ENCODE results near the gene ATP8A2. TPM values are rescaled to one million over a fixed set of nuclear protein-coding genes. Genes with fewer than 3 reads are reported as not detected.

The ATP8A2 gene
- total RNA-seq, 1 donor from 2014 or later: 1.9 TPM

DNA sequence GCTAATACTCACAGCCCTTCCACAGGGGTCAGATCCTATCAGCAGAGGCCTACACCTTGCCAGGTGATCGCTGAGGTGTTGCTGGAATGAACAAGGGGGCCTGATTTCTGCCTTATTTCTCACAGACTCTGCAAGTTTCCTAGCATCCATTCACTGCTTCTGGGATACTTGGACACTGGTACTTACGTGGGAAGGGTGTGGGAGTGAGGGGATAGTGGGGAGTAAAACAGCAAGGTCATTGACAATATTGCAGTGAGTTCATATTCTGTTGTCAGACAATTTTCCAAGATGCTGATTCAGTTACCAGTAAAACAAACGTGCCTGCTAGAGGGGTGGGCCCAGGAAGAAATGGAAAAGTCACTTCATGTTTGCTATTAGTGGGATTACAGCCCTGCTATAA, 403.5 kb downstream of the ATP8A2 start:
- no peak for ATAC-seq
- DNase-seq: no peak
- H3K27me3 ChIP-seq: no peaks in the 10 kb centered on the region
- no peaks in the 10 kb centered on the region for H3K36me3 ChIP-seq
- no peaks in the 10 kb centered on the region for H3K9me3 ChIP-seq
- H3K27ac ChIP-seq: no peak overlapping the region
- intact Hi-C loops (cut with DNase I): no loop called here
- no peak overlapping the region for H3K4me3 ChIP-seq
- no peaks in the 10 kb centered on the region for H3K4me1 ChIP-seq
- TF ChIP-seq, protein P1, sequence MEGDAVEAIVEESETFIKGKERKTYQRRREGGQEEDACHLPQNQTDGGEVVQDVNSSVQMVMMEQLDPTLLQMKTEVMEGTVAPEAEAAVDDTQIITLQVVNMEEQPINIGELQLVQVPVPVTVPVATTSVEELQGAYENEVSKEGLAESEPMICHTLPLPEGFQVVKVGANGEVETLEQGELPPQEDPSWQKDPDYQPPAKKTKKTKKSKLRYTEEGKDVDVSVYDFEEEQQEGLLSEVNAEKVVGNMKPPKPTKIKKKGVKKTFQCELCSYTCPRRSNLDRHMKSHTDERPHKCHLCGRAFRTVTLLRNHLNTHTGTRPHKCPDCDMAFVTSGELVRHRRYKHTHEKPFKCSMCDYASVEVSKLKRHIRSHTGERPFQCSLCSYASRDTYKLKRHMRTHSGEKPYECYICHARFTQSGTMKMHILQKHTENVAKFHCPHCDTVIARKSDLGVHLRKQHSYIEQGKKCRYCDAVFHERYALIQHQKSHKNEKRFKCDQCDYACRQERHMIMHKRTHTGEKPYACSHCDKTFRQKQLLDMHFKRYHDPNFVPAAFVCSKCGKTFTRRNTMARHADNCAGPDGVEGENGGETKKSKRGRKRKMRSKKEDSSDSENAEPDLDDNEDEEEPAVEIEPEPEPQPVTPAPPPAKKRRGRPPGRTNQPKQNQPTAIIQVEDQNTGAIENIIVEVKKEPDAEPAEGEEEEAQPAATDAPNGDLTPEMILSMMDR (IDR thresholded peaks at IDR 0.05): no peak

DNA sequence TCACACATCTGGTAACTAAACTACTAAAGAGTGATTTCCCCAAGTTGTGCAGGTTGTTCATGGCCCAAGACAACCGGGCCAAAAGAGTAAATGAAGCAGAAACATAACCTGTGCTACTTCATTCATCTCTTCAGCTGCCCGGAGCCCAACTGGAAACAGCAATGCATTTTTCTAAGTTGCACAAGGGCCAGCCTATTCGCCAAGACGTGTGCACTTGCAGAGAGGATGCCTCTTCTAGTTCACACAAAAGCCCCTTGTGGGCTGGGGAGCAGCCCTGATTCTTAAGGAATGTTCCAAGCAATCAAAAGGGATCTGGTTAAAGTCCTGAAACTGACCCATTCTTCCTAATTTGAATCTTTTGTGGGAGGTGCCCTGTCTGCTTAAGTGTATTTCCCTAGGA, 404.2 kb downstream of the ATP8A2 start:
- no peak for ATAC-seq
- DNase-seq: no peak
- TF ChIP-seq, protein P1 (IDR thresholded peaks at IDR 0.05): no peak
- no peaks in the 10 kb centered on the region for H3K27me3 ChIP-seq
- H3K36me3 ChIP-seq: no peaks in the 10 kb centered on the region
- H3K27ac ChIP-seq: no peak overlapping the region
- no peaks in the 10 kb centered on the region for H3K4me1 ChIP-seq
- intact Hi-C loops (cut with DNase I): no loop called here
- H3K4me3 ChIP-seq: no peak overlapping the region
- H3K9me3 ChIP-seq: no peaks in the 10 kb centered on the region

DNA sequence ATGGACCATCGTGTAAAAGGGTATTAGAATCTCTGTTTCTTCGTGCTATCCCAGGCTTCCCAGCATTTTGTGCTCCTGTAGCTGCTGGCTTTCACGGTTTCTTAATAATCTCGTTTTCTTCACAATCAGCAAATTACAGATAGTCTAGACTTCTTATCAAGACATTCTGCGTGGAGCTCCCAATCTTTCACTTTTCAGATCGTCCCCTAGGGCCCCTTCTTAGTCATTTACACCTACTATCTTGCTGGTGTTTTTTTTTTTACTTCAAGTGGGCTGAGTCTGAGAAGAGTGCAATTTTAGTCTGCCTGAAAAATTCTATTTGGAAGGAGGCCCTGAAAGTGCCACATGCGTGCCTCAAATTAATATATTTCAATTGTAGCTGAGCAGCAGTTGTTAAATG, 404.9 kb downstream of the ATP8A2 start:
- TF ChIP-seq, protein P1 (IDR thresholded peaks at IDR 0.05): no peak
- ATAC-seq (no peak), DNase-seq (no peak)
- H3K4me3 ChIP-seq: no peak overlapping the region
- intact Hi-C loops (cut with DNase I): no loop called here
- no peak overlapping the region for H3K27ac ChIP-seq
- H3K27me3 ChIP-seq: no peaks in the 10 kb centered on the region
- no peaks in the 10 kb centered on the region for H3K4me1 ChIP-seq
- no peaks in the 10 kb centered on the region for H3K36me3 ChIP-seq
- H3K9me3 ChIP-seq: no peaks in the 10 kb centered on the region

DNA sequence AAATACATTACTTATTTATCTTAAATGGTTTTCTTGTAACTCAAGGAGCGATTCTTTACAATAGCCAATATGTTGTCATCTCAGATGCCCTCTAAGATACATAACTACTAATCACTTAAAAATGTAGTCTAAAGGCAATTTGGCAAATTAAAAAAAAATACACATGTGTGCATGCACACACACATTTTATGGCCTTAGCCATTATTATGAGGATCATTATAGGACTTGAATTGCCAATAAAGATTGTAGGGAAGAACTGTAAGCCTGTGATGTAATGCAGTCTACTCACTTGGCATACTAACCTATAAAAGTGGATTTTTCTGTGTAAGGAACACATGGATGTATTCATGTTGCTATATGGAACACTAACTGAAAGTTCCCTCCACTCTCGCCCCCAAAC, 405.7 kb downstream of the ATP8A2 start:
- Histone ChIP-seq H3K9me3 (no peaks in the 10 kb centered on the region), H3K4me1 (no peaks in the 10 kb centered on the region), H3K27me3 (no peaks in the 10 kb centered on the region), H3K4me3 (no peak overlapping the region), H3K27ac (no peak overlapping the region), H3K36me3 (no peaks in the 10 kb centered on the region)
- DNase-seq (no peak), ATAC-seq (no peak)
- TF ChIP-seq, protein P1 (IDR thresholded peaks at IDR 0.05): no peak
- intact Hi-C loops (cut with DNase I): no loop called here

DNA sequence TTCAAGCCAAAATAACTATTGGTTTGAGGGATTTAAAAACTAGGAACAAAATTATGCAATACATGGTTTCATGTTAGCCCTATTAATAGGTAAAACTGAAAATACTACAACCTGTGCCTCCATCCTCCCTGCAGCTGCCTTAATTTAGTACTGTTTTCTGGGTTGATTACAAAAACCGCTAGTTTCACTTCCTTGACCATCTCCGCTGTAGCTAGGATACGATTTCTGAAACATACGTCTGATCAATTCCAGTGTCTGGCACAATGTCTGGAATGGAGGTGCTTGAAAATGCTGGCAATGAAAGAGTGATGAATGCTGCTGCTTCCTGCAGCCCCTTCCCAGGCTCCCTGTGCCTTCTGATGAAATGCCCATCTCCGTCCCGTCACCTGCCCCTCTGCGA, 406.6 kb downstream of the ATP8A2 start:
- H3K27me3 ChIP-seq: no peaks in the 10 kb centered on the region
- intact Hi-C loops (cut with DNase I): no loop called here
- H3K9me3 ChIP-seq: no peaks in the 10 kb centered on the region
- H3K4me1 ChIP-seq: no peaks in the 10 kb centered on the region
- DNase-seq: no peak
- no peak overlapping the region for H3K27ac ChIP-seq
- TF ChIP-seq, protein P1 (IDR thresholded peaks at IDR 0.05): no peak
- no peaks in the 10 kb centered on the region for H3K36me3 ChIP-seq
- no peak for ATAC-seq
- no peak overlapping the region for H3K4me3 ChIP-seq

DNA sequence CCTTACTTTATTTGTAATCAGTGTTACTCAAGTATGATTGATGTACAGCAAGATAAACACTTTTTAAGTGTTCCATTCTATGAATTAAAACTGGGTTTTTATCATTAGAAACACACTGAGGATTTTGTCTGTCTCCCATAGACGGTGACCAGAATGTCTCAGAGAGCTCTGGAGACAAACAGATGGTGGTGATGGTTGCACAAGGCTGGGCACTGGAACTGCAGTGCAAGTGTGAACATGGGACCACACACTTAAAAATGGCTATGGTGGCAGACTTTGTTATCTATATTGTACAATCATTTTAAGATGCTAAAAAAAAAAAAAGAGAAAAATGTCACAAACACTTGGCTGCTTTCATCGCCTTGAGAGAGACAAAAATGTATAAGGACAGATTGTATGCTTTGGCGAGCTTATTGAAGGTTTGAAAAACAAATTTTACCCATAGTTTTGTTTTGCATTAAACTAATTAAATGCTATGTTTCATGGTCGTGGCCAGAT, 407.1 kb downstream of the ATP8A2 start:
- no peak for ATAC-seq
- TF ChIP-seq, protein P1 (IDR thresholded peaks at IDR 0.05): no peak
- no peak for DNase-seq
- no peak overlapping the region for H3K4me3 ChIP-seq
- no peak overlapping the region for H3K27ac ChIP-seq
- no peaks in the 10 kb centered on the region for H3K27me3 ChIP-seq
- no peaks in the 10 kb centered on the region for H3K9me3 ChIP-seq
- no peaks in the 10 kb centered on the region for H3K4me1 ChIP-seq
- intact Hi-C loops (cut with DNase I): no loop called here
- no peaks in the 10 kb centered on the region for H3K36me3 ChIP-seq

All from upper lobe of right lung (tissue), 1 donor.